ENCODE measurements around the gene EEF2.

GRCh38 chr19:3970808-3971598 lies 14.3 kb downstream of the EEF2 start, which contains the start of gene DAPK3:
- TF ChIP-seq GATA2 (IDR thresholded peaks at IDR 0.05; ENCODE audit: low read depth, low read length) (no peak), GATA3 (IDR thresholded peaks at IDR 0.05; ENCODE audit: low read depth, low read length) (no peak)

Measured in SH-SY5Y (cell line).